HFFc6 (cell line): Measurements from ENCODE around the gene C3orf70. TPM values are rescaled to one million over a fixed set of nuclear protein-coding genes. Genes with fewer than 3 reads are reported as not detected.

Experiments used
- DNase-seq: peaks from one replicate; pipeline ENCODE4 v3.0.0-alpha.2; 2018
- H3K27ac Mint-ChIP-seq: 2 replicates; pipeline ENCODE4 v1.8.0; 2020; ENCODE audit warnings: mild to moderate bottlenecking, mixed read lengths
- H3K27me3 Mint-ChIP-seq: 2 replicates; pipeline ENCODE4 v1.8.0; 2021; ENCODE audit warnings: mild to moderate bottlenecking, moderate library complexity, mixed read lengths; ENCODE audit not compliant: insufficient read depth
- H3K36me3 Mint-ChIP-seq: 2 replicates; pipeline ENCODE4 v1.8.0; 2021; ENCODE audit warnings: low read depth, mixed read lengths
- H3K4me1 Mint-ChIP-seq: 2 replicates; pipeline ENCODE4 v1.8.0; 2020; ENCODE audit warnings: low read depth, mixed read lengths
- H3K4me3 Mint-ChIP-seq: 2 replicates; pipeline ENCODE4 v1.8.0; 2020; ENCODE audit warnings: mild to moderate bottlenecking, moderate library complexity, mixed read lengths
- H3K9me3 Mint-ChIP-seq: 2 replicates; pipeline ENCODE4 v1.8.0; 2020; ENCODE audit warnings: mild to moderate bottlenecking, mixed read lengths
- total RNA-seq, 6 experiments: library from RNA; stranded (reverse); fragmentation: NEBNext Ultra II Directional; extraction: Animal tissue kit (Norgen Biotek cat#: 25700); gene quantifications; 2 replicates in 1 of 6; 3 replicates in 5 of 6; pipeline ENCODE4 v1.2.3, GENCODE V29; 2021
- TF ChIP-seq, protein P1 (sequence below): fragments of 200-600 bp; sonication (generic); IDR thresholded peaks from 2 replicates; pipeline ENCODE4 v1.5.0; 2021; ENCODE audit warnings: antibody characterized with exemption, mild to moderate bottlenecking

C3orf70 gene
- total RNA-seq, 6 experiments from 2014 or later, result 0.02 to 0.14 (median 0.09) TPM

DNA sequence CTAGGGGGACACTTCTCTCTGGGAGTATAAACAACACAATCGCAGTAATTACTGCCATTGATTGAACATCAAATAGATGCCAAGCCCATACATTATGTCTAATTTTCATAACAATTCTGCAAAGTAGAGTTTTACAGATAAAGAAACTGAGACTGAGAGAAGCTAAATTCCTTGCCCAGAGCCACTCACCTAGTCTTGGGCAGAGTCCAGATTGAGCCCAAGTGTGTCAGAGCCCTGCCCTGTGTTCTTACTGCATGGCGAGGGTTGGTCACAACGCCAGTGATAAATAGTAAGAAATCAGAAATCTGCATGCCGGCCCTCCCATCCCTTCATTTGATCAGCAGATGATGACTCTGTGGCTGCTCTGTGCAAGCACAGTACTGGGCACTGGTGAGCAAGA lies 106.3 kb downstream of the C3orf70 start:
- Mint-ChIP-seq H3K27ac (peak overlapping the region; percentile 96), H3K4me1 (peaks cover 36% of the 10 kb centered on the region), H3K27me3 (no peaks in the 10 kb centered on the region), H3K9me3 (no peaks in the 10 kb centered on the region), H3K36me3 (peaks cover 15% of the 10 kb centered on the region), H3K4me3 (no peak overlapping the region)
- DNase-seq, result no peak
- TF ChIP-seq, protein P1, sequence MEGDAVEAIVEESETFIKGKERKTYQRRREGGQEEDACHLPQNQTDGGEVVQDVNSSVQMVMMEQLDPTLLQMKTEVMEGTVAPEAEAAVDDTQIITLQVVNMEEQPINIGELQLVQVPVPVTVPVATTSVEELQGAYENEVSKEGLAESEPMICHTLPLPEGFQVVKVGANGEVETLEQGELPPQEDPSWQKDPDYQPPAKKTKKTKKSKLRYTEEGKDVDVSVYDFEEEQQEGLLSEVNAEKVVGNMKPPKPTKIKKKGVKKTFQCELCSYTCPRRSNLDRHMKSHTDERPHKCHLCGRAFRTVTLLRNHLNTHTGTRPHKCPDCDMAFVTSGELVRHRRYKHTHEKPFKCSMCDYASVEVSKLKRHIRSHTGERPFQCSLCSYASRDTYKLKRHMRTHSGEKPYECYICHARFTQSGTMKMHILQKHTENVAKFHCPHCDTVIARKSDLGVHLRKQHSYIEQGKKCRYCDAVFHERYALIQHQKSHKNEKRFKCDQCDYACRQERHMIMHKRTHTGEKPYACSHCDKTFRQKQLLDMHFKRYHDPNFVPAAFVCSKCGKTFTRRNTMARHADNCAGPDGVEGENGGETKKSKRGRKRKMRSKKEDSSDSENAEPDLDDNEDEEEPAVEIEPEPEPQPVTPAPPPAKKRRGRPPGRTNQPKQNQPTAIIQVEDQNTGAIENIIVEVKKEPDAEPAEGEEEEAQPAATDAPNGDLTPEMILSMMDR, result no peak

DNA sequence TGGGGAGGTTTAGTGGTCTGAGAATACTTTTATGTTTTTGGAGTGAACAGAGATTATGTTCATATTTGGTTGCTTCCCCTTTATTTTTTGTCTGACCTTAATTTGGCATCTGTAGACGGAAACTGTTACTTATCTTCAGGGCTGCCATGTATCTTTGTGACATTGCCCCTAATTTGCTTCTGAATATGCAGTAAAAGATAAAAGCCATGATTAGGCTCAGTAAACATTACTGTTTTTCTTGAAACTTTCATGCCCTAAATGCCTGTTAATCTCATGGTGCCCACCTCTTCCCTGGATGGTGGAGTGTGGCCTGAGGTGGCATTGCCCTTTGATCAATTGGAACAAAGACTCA lies 106.7 kb downstream of the C3orf70 start:
- Mint-ChIP-seq H3K36me3 (peaks cover 12% of the 10 kb centered on the region), H3K27me3 (no peaks in the 10 kb centered on the region), H3K9me3 (no peaks in the 10 kb centered on the region), H3K4me1 (peaks cover 33% of the 10 kb centered on the region), H3K27ac (peak overlapping the region; percentile 96), H3K4me3 (peak overlapping the region; percentile 44)
- no peak for DNase-seq
- TF ChIP-seq, protein P1, result no peak

DNA sequence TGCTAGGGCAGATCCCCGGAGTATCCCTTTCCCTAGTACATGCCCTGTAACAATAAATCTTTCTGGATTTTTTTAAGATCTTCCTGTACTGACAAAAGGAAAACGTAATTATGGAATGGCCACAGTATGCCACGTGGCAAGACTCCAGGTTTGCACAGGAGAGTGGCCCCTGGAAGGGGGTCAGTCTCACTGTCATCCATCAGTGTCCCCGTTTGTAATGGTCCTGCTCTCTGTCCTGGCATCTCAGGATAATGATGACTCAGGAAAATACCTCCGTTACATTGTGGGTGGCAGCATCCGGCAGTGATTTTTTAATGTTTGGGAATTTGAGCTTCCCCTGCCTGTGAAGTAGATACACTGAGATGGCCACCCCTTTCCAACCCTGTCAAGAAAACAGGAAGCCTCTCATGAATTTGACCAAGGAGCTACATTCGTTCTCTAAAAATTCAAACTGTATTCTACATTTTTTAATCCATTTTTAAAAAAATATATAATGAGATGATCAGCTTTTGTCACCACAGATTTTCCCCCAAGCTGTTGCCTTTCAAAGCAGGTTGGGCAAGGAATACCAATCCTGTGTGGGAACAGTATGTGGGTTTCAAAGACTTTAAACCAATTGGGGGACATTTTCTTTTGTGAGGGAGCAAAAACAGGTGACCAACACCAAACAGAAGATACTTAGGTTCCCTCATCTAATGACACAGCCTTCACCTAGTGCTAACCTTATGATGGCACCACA lies 110.4 kb downstream of the C3orf70 start:
- TF ChIP-seq, protein P1, result no peak
- no peak for DNase-seq
- H3K4me1 Mint-ChIP-seq, result peaks cover 29% of the 10 kb centered on the region
- H3K9me3 Mint-ChIP-seq, result no peaks in the 10 kb centered on the region; the same call in 1 of the 2 replicates
- H3K27ac Mint-ChIP-seq, result no peak overlapping the region
- H3K4me3 Mint-ChIP-seq, result no peak overlapping the region
- peaks cover 7% of the 10 kb centered on the region for H3K36me3 Mint-ChIP-seq
- no peaks in the 10 kb centered on the region for H3K27me3 Mint-ChIP-seq

DNA sequence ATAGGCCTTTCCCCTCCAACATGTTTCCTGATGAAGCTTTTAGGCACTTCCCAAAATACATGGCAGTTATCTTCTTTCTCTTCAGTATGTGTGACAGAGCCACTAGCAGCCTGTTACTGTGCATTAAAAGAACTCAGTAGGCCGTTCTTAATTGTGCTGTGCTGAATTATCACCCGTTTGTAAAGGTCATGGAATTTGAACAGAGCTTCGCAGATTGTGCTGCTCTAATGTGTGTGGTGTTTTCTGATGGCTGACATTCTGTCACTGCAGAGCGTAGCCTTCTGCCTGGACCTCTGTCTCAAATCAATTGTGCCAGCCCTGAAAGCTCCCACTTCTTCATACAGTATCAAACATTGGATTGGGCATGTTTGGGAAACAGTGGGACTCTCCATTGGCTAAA lies 111.3 kb downstream of the C3orf70 start:
- no peak overlapping the region for H3K4me3 Mint-ChIP-seq
- peaks cover 22% of the 10 kb centered on the region for H3K4me1 Mint-ChIP-seq
- H3K36me3 Mint-ChIP-seq, result peaks cover 13% of the 10 kb centered on the region
- no peak for DNase-seq
- H3K27ac Mint-ChIP-seq, result no peak overlapping the region
- H3K9me3 Mint-ChIP-seq, result no peaks in the 10 kb centered on the region; the same call in 1 of the 2 replicates
- TF ChIP-seq, protein P1, result no peak
- H3K27me3 Mint-ChIP-seq, result no peaks in the 10 kb centered on the region

DNA sequence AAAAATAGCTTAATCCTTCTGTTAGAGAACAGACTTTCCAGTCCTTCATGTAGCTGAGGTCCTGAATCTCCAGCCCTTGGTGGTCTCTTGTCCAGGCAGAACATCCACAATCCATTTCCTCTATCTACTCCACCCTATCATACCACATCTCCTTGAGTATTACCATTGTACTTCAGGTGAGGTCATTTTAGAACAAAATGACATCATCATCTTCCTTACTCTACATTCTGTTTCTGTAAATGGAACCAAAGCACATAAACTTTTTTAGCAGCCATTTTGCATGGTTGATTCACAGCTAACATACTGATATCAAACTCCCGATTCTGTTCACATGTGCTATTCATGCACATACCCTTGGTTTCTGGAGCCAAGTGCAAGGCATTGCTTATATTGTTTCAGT lies 112.4 kb downstream of the C3orf70 start:
- Mint-ChIP-seq H3K27me3 (no peaks in the 10 kb centered on the region), H3K4me3 (no peak overlapping the region), H3K27ac (no peak overlapping the region), H3K36me3 (peaks cover 21% of the 10 kb centered on the region), H3K4me1 (peaks cover 11% of the 10 kb centered on the region), H3K9me3 (no peaks in the 10 kb centered on the region; the same call in 1 of the 2 replicates)
- DNase-seq, result no peak
- TF ChIP-seq, protein P1, result no peak
